ENCODE measurements around the gene ASL.
"Not testable (repeated sequence)": the region's sequence is repeated elsewhere in the genome, so short reads cannot be mapped to it uniquely, and the experiment has no call there.

Gene ASL

DNA sequence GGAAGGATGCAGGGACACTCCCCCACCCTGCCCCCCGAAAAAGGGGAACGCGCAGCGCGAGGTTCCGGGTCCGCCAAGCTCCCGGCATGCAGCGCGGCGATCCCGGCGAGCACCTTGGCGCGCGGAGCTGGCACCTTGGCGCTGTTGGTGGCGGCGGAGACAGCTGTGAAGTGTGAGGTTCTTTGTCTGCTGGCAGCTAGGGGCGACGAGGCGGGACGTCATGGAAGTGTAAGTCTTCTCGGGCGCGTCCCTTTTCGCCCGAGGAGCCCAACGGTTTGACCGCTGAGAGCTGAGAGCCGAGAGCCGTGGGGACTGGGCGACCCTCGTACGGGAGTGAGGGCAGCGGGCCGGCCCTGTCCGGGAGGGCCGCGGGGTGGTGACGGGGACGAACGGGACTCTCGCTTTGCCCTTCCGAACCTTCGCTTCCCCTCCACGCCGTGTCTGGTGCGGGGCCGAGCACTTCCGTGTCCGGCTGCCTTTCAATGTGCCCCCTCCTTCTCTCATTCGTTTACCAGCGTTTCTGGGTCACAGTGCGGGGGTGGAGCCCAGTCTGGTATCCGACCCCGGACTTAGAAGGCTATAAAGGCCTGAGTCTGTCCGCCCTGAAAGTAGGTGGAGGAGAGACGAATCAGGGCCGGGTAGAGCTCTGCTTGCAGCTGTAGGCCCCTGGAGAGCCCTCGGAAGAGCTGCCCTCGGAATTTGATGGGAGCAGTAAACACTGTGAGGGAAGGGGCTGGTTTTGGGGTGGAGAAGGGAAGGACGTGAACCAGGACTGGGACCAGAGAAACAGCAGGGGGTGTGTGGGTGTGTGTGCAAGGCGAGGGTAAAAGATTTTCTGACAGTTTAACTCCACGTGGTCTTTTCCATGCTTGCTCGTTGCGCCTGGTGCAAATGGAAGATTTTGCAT, 39.4 kb downstream of the ASL start, which contains the start of gene CRCP:
Gene CRCP (plus strand): TSS at position 105 of the 907 bp plus-strand sequence. CDS start 116 bp downstream, at position 221.
- H3K4me3 ChIP-seq (ENCODE audit: low read depth, low read length) = peak within 1 kb of the TSS; percentile 70
- peak; percentile 39 for DNase-seq (ENCODE audit: low read depth)

DNA sequence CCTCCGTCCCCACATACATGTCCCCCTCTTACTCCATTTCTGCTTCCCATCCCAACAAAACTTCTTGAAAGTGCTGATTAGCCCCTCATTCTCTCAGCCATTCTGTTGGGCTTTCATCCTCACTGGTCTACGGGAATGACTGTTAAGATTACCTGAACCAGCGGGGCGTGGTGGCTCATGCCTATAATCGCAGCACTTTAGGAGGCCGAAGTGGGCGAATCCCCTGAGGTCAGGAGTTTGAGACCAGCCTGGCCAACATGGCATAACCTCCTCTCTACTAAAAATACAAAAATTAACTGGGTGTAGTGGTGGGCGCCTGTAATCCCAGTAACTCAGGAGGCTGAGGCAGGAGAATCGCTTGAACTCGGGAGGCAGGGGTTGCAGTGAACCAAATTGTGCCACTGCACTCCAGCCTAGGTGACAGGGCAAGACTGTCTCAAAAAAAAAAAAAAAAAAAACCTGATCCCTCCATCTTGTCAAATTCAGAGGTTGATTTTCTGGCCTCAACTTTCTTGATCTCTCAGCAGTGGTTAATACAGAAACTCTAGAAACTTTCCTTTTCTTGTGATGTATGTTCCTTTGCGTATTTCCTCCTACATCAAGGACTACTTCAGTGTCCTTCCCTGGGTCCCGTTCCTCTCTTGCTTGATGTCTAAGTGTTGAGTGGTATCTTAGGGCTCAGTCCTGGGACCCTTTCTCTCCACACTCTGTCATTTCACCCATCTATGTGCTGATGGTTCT, 41.2 kb downstream of the ASL start:
- not testable (repeated sequence) for DNase-seq (ENCODE audit: low read depth); H3K4me3 ChIP-seq (ENCODE audit: low read depth, low read length)

DNA sequence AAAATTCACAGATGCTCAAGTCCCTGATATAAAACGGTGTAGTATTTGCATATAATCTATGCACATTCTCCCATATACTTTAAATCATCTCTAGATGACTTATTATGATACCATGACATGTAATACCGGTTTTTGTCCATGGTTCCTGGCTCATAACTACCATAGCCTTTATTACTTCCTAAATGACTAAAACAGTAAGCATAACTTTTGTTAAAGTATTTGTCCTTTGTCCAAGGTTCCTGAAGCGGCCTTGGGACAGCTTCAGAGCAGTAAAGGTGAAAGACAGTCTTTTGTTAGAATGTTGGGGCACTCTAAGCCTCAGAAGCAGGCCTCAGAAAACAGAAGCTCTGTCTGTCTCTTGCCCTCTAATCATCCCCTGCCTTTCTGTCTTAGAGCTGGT, 43.0 kb downstream of the ASL start:
- H3K4me3 ChIP-seq (ENCODE audit: low read depth, low read length) = no peak overlapping the region
- no peak for DNase-seq (ENCODE audit: low read depth)

DNA sequence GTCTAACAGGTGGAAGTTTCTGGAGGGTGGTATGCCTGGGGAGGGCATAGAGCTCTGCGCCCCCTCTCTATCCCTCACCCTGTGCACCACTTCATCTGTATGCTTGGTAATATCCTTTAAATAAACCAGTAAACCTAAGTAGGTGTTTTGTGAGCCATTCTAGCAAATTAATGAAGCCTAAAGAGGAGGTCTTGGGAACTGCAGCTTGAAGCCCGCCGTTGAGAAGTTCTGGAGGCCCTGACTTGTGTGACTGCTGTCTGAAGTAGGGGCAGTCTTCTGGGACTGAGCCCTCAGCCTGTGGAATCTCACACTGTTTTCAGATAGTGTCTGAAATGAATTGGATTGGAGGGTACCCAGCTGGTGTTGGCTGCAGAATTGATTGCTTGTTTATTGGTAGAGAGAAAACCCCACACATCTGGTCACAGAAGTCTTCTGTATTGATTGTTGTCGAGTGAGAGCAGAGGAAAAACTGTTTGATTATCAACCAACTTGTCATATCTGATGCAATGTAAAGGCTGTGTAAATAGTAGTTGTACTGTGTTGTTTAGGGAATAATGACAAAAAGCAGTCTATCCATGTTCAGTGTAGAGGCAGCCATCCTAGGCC, 43.7 kb downstream of the ASL start:
- DNase-seq (ENCODE audit: low read depth) = no peak
- no peak overlapping the region for H3K4me3 ChIP-seq (ENCODE audit: low read depth, low read length)

DNA sequence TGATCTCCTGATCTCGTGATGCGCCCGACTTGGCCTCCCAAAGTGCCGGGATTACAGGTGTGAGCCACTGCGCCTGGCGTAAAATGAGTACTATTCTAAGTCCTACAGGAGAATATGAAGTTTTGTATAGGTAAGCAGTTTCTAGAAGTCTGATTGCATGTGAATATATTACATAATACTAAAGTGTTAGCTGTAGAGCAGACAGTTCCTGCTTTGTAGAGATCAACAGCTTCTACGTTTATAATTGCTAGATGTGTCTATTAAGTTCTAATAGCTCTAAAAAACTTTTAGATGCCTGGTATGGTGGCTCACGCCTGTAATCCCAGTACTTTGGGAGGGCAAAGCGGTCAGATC, 47.5 kb downstream of the ASL start:
- no peak overlapping the region for H3K4me3 ChIP-seq (ENCODE audit: low read depth, low read length)
- DNase-seq (ENCODE audit: low read depth) = no peak

DNA sequence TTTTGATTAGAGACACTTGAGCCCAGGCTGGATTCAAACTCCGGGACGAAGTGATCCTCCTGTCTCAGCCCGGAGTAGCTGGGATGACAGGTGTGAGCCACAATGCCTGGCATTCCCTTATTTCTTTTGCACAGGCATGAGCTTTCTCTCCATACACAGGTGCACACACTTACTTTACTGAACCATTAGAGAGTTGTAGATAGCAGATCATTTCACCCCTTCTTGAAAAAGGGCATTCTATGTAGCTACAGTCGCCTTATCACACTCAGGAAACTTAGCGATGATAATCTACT, 48.9 kb downstream of the ASL start:
- H3K4me3 ChIP-seq (ENCODE audit: low read depth, low read length); DNase-seq (ENCODE audit: low read depth): not testable (repeated sequence)

DNA sequence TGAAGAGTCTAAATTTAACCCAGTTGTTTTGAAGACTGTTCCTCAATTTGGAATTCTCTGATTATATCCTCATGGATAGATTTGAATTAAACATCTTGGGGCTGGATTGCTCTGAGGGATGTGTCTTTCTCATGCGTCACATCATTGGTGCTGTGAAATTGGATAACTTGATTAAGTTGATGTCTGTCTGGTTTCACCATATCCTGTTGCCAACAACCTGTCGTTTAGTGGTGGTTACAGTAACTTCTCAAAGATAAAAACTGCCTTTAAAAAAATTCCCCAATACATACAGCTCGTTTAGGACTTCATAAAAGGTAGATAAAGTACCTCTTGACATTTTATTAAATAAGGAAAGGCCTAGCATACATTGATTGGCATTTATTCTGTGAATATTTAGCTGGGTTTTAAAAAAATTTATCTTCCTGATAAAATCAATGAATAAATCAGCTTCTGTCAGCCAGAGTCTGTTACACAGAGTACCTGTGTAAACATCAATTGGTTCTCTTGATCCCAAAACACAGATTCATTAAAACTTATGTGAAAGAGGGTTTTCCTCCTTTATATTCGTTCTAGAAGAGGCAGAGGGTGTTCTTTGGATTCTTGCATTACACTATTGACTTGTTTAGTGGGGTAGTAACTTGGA, 49.6 kb downstream of the ASL start:
- no peak overlapping the region for H3K4me3 ChIP-seq (ENCODE audit: low read depth, low read length)
- no peak for DNase-seq (ENCODE audit: low read depth)

DNA sequence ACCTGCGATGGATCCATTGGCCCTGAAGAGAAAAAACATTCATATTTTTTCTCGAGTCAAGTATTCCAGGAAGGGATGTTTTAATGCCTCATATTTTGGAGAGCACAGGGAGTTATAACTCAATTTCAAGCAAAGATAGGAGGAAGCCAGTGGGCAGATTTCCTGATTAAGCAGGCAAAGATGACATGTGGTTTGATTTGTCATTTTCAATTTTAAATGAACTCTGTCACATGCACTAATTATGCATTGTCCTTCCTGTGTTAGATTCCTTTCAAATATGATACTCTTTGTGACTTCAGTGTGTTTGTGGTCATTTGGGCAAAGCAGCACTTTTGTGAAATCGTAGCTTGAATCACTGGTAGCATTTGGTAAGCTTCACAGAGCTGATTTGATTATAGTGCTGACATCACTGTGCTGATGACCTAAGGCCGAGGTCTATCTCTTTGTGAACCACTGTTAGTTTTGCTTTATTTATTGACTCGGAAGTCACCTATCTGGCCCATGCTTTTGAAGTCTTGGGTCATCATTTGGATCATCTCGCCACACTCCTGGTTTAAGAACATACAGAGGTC, 50.2 kb downstream of the ASL start:
- DNase-seq (ENCODE audit: low read depth); H3K4me3 ChIP-seq (ENCODE audit: low read depth, low read length): not testable (repeated sequence)

DNA sequence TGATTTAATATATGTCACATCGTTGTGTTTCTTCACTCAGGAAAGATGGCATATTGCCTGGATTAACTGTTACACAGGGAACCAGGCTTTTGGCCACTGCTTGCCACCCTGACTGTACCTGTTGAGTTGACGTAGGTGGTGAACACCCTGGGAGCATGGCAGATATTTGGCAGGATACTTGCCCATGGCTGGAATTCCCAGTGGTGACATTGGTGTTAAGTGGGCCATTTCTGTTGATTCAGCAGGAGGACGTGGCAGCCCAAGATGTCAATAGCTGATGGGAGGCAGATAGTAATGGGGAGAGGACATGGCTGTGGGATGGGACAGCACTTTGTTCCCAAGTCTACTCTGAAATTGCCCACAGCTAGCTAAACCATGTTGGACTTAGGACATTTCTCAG, 51.6 kb downstream of the ASL start:
- not testable (repeated sequence) for H3K4me3 ChIP-seq (ENCODE audit: low read depth, low read length); DNase-seq (ENCODE audit: low read depth)

DNA sequence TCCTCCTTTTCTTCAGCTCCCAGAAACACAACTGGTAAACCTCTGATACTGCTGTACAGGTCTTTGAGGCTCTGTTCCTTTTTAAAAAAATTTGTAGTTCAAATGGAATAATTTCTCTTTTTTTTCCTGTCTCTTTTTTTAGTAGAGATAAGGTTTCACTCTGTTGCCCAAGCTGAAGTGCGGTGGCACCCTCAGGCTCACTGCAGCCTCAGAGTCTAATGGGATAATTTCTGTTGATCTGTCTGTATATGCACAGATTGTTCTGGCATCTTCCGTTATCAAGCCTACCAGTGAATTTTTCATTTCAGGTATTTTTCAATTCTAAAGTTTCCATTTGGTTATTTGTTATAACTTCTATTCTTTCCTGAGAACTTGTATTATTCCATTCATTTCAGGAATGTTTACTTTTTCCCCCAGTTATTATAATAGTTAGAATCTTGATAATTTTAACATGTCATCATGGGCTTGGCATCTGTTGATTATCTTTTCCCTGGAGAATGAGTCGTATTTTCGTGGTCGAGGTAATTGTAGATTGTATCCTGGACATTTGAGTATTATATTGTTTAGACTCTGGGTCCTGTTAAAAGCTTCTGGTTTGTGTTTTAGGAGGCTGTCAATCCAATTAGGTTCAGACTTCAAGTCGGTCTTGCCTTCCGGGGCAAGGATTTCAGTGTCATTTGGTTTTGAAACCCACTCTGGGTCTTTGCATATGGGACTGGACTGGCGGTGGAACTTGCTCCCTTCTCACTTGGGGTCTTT, 63.6 kb downstream of the ASL start:
- H3K4me3 ChIP-seq (ENCODE audit: low read depth, low read length) = no peak overlapping the region
- DNase-seq (ENCODE audit: low read depth) = no peak

DNA sequence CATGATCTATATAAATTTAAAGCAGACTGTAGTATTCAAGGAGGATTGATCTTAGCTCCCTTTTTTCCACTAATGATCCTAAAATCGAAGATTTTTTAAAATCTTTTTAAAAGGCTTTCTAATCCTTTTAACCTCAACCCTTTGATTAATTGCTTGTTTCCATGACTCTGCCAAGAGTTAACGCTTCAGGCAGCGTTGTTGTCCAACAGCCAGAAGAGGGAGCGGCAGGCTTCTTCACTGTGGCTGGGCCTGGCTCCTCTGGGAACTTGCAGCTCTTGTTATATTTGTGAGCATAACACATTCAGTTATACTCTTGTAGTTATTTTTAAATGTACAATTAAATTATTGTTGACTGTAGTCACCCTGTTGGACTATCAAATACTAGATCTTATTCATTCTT, 65.3 kb downstream of the ASL start:
- DNase-seq (ENCODE audit: low read depth) = no peak
- no peak overlapping the region for H3K4me3 ChIP-seq (ENCODE audit: low read depth, low read length)

DNA sequence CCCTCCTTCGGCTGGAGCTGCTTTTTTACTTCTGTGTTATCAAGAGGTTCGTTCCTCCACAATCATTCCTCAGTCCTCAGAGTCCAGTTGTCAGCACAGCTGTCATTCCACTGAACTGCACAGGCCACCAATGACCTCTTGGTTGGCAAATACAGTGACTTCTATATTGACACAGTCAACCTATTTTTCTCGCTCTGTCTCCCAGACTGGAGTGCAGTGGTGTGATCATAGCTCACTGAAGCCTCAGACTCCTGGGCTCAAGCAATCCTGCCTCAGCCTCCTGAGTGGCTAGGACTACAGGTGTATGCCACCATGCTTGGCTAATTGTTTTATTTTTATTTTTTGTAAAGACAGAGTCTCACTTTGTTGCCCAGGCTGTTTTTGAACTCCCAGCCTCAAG, 66.7 kb downstream of the ASL start:
- no peak overlapping the region for H3K4me3 ChIP-seq (ENCODE audit: low read depth, low read length)
- DNase-seq (ENCODE audit: low read depth) = no peak

DNA sequence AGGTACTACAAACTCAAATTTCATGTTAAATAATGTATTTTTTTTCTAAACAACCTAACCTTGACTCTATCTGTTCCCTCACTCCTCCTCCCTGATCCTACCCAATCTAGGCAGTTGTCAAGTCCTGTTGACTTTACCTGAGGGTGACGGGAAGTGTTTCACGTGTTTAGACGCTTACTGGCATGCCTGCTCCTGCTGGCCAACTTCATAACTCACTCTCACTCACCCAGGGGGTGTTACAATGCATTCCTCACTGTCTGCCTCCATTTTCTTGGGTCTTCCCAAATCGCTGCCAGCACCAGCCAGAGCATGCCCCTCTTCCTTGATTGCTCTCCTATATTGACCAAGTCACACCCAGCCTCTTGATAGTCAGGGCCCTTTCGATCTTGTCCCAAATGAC, 67.4 kb downstream of the ASL start:
- no peak overlapping the region for H3K4me3 ChIP-seq (ENCODE audit: low read depth, low read length)
- no peak for DNase-seq (ENCODE audit: low read depth)
